ENCODE results near the gene ZNF619. TPM values are rescaled to one million over a fixed set of nuclear protein-coding genes. Genes with fewer than 3 reads are reported as not detected.

ZNF619 gene
- total and polyA plus RNA-seq, 2 of the 4 experiments (the other 2 are of a cell fraction): 2.0 to 4.8 TPM

DNA sequence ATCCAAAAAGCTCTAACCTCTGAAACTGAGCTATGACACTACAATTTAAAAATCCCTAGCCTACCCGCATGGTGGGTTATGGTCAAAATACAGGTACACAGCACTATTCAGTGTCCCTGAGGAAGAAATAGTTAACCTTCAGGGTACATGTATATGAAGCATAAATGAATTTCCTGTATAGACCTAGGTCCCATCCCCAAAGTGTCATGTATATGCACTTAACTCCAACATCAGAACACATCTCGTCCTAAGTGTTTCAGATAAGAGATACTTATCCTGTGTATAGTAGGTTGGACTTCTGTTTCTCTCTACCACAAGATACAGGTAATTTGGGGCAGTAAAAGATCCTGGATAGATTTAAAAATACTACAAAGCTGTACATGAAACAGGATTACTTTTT, 13.3 kb upstream of the ZNF619 start:
- in situ Hi-C loops (cut with MboI; ENCODE audit: low sequenced_read_pairs) (no loop called here), intact Hi-C loops (cut with micrococcal nuclease) (no loop called here), dilution Hi-C loops (cut with HindIII; ENCODE audit: low sequenced_read_pairs, unreplicated experiment) (no loop called here)
- TF ChIP-seq BHLHE40 (IDR thresholded peaks at IDR 0.05; ENCODE audit: low read depth, low read length): no peak
- TF ChIP-seq FOS (IDR thresholded peaks at IDR 0.05; ENCODE audit: low read depth, low read length): no peak
- no peak for TF ChIP-seq MAZ (IDR thresholded peaks at IDR 0.05; ENCODE audit: borderline replicate concordance, low read depth, low read length)
- TF ChIP-seq RAD21 (IDR thresholded peaks at IDR 0.05; ENCODE audit: low read length): no peak
- no peak for TF ChIP-seq USF2 (IDR thresholded peaks at IDR 0.05; ENCODE audit: low read depth, low read length)
- no peak for TF ChIP-seq ELK1 (IDR thresholded peaks at IDR 0.05; ENCODE audit: borderline replicate concordance, low read depth, low read length)
- peak; percentile 9; the same call in 1 of the 2 replicates for TF ChIP-seq POLR2A (IDR thresholded peaks at IDR 0.05; ENCODE audit: low read depth, low read length)
- no peak for TF ChIP-seq MXI1 (IDR thresholded peaks at IDR 0.05; ENCODE audit: borderline replicate concordance, low read depth, low read length)
- no peak overlapping the region for H3K23ac ChIP-seq (ENCODE audit: low read depth, low read length)
- H2BK20ac ChIP-seq (ENCODE audit: low read depth, low read length): no peak overlapping the region
- H4K8ac ChIP-seq (ENCODE audit: low read depth in 2 of 2, low read length in 2 of 2): no peak overlapping the region
- H2AK5ac ChIP-seq (ENCODE audit: low read depth, low read length): no peak overlapping the region
- no peak for ATAC-seq (ENCODE audit: low read depth)
- H3K9ac ChIP-seq (ENCODE audit: low read depth, low read length): no peak overlapping the region
- H3K36me3 ChIP-seq (ENCODE audit: control insufficient read depth, insufficient read depth, low read length): peaks cover 40% of the 10 kb centered on the region
- H3K18ac ChIP-seq (ENCODE audit: low read depth, low read length): no peak overlapping the region
- no peak overlapping the region for H3K27ac ChIP-seq (ENCODE audit: insufficient read depth, low read length)
- POLR2A ChIA-PET (ENCODE audit: unreplicated experiment): interaction anchor here (0.6 kb wide), 1 partner anchor 155 kb away, joined by 4 read pairs; no protein-coding TSS in a partner anchor
- no peak overlapping the region for H2BK120ac ChIP-seq (ENCODE audit: low read depth, low read length)
- no peak overlapping the region for H4K91ac ChIP-seq (ENCODE audit: insufficient read depth, low read depth, low read length)
- no peaks in the 10 kb centered on the region for H3K27me3 ChIP-seq (ENCODE audit: control insufficient read depth, insufficient read depth, low read length)
- DNase-seq: no peak
- no peak overlapping the region for H2BK5ac ChIP-seq (ENCODE audit: low read depth, low read length, poor library complexity, severe bottlenecking)
- no peak overlapping the region for H2AK9ac ChIP-seq (replicated peaks; ENCODE audit: low read depth, low read length, poor library complexity)
- peaks cover 14% of the 10 kb centered on the region for H4K20me1 ChIP-seq (ENCODE audit: insufficient read depth, low read length)
- H4K5ac ChIP-seq (ENCODE audit: low read depth, low read length): no peak overlapping the region
- H3K9me1 ChIP-seq (ENCODE audit: insufficient read depth, low read length): peaks cover 2% of the 10 kb centered on the region; the same call in 1 of the 2 replicates
- no CpG with 5 or more reads among the region's 2 CpGs for whole genome bisulfite sequencing, 2 experiments (ENCODE audit: extremely low coverage in 2 of 2, insufficient read length in 1 of 2)
- no peak overlapping the region for H3K4me3 ChIP-seq (ENCODE audit: insufficient read depth, low read depth, low read length)
- BruUV-seq (replicated peaks): no TSS peak
- no peaks in the 10 kb centered on the region for H3K9me3 ChIP-seq (ENCODE audit: control insufficient read depth, insufficient read depth, low read length)
- no peak overlapping the region for H3K14ac ChIP-seq (replicated peaks; ENCODE audit: low read depth, low read length)
- H2AFZ ChIP-seq (replicated peaks; ENCODE audit: low read length, poor library complexity): no peak overlapping the region
- no peak overlapping the region for H3K4ac ChIP-seq (ENCODE audit: low read depth, low read length)
- CTCF ChIA-PET: interaction anchor here (0.6 kb wide), 1 partner anchor 56 kb away, joined by 3 read pairs; no protein-coding TSS in a partner anchor
- H3K79me1 ChIP-seq (ENCODE audit: low read depth in 1 of 2, low read length in 2 of 2): peaks cover 8 to 22% of the 10 kb centered on the region in 2 experiments
- no peak overlapping the region for H2BK15ac ChIP-seq (ENCODE audit: low read depth, low read length)
- H3K4me2 ChIP-seq (ENCODE audit: low read depth, low read length): no peak overlapping the region
- no peaks in the 10 kb centered on the region for H3K4me1 ChIP-seq (ENCODE audit: control insufficient read depth, insufficient read depth, low read length)
- no peak overlapping the region for H3K56ac ChIP-seq (ENCODE audit: extremely low read depth, insufficient read depth, low read length)
